Neutrophil (primary cell): ENCODE results near the gene ELMO1.

ENCODE experiments used
- H3K27ac ChIP-seq: fragments of 200-600 bp; sonication (generic); 2 replicates; pipeline ENCODE4 v1.5.1; 2016; ENCODE audit warnings: mild to moderate bottlenecking, moderate library complexity
- H3K27me3 ChIP-seq: fragments of 200-600 bp; sonication (generic); 2 replicates; pipeline ENCODE4 v1.6.0; 2016; ENCODE audit warnings: mild to moderate bottlenecking
- H3K36me3 ChIP-seq: fragments of 200-600 bp; sonication (generic); 2 replicates; pipeline ENCODE4 v1.5.1; 2017
- H3K4me1 ChIP-seq, 2 experiments: fragments of 200-600 bp in 1 of 2; sonication (generic) in 1 of 2; 1 replicate in 1 of 2; 2 replicates in 1 of 2; pipeline versions ENCODE4 v1.5.1 to v1.6.1; 2013 to 2016; ENCODE audit warnings: low read depth in 1 of 2, low read length in 1 of 2, mild to moderate bottlenecking in 1 of 2, moderate library complexity in 1 of 2; ENCODE audit not compliant: control insufficient read depth in 1 of 2, insufficient read depth in 1 of 2
- H3K4me3 ChIP-seq, 2 experiments: fragments of 200-600 bp in 1 of 2; sonication (generic) in 1 of 2; 1 replicate in 1 of 2; 2 replicates in 1 of 2; pipeline ENCODE4 v1.5.1; 2013 to 2016; ENCODE audit warnings: low read depth in 1 of 2, low read length in 1 of 2, mild to moderate bottlenecking in 1 of 2, moderate library complexity in 1 of 2
- H3K9me3 ChIP-seq: fragments of 200-600 bp; sonication (generic); 2 replicates; pipeline ENCODE4 v1.5.1; 2016
- TF ChIP-seq, protein P1 (sequence below): fragments of 200-600 bp; sonication (generic); IDR thresholded peaks from 2 replicates; pipeline ENCODE4 v1.5.1; 2016; ENCODE audit warnings: antibody characterized with exemption

ELMO1 gene

DNA sequence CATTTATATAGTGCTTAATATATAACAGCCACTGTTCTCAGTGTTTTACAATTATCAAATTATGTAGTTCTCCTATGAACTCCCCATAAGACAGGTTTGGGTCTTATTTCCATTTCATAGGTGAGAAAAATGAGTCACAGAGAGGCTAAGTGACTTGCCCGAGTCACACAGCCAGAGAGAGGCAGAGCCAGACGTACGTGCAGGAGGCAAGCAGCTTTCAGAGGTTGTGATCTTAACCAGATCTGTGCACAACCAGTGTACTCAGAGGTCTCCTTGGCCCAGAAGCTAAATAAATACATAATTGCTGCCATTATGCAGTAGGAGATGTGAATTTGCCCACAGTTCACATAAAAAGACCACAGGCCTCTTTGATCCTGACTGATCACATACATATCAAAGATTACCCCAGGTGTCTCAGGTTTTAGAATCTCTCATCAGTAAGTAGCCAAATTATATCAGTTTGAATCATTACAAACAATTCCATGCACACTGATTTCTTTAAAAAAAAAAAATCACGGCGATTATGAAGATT is 419.7 kb downstream of the ELMO1 start:
- H3K27me3 ChIP-seq, result no peaks in the 10 kb centered on the region

DNA sequence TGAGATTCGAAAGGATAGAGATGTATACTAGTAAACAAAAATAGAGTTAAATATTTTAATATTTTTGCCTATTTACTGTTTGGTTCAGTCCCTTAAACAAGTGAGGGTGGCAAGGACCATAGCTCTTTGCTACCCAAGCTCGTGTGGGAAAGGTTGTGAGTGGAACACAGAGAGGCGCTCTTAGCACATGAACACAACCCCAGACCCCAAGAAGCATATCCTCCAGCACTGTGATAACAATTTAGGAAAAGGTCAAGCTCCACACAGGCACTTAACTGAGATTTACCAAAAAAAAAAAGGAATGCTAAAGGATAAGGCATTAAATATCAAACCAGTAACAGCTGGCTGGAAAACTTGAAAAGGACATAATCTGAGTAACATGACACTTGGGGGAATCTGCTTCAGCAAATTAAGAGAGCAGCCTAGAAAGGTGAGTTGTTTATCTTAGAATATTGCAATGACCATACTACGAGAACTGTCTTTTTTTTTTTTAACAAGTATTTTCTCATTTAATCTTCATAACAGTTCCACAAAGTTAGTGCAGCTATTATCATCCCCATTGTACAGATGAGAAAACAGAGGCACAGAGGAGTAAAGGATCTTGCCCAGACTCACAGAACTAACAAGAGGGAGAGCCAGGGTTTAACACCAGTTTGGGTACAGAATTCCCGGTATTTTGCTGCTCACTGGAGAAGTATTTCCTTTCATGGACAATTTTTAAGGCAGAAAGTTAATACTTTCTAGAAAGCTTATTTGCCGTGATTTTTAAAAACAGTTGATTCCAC is 420.9 kb downstream of the ELMO1 start:
- Histone ChIP-seq H3K4me1 (no peaks in the 10 kb centered on the region), H3K4me3 (no peak overlapping the region), H3K27me3 (no peaks in the 10 kb centered on the region), H3K36me3 (peaks cover 12% of the 10 kb centered on the region), H3K9me3 (no peaks in the 10 kb centered on the region), H3K27ac (no peak overlapping the region)
- TF ChIP-seq, protein P1, sequence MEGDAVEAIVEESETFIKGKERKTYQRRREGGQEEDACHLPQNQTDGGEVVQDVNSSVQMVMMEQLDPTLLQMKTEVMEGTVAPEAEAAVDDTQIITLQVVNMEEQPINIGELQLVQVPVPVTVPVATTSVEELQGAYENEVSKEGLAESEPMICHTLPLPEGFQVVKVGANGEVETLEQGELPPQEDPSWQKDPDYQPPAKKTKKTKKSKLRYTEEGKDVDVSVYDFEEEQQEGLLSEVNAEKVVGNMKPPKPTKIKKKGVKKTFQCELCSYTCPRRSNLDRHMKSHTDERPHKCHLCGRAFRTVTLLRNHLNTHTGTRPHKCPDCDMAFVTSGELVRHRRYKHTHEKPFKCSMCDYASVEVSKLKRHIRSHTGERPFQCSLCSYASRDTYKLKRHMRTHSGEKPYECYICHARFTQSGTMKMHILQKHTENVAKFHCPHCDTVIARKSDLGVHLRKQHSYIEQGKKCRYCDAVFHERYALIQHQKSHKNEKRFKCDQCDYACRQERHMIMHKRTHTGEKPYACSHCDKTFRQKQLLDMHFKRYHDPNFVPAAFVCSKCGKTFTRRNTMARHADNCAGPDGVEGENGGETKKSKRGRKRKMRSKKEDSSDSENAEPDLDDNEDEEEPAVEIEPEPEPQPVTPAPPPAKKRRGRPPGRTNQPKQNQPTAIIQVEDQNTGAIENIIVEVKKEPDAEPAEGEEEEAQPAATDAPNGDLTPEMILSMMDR, result no peak

More for the DNA sequence above, 419.7 kb downstream of the ELMO1 start:
- no peaks in the 10 kb centered on the region for H3K4me1 ChIP-seq
- H3K36me3 ChIP-seq, result peaks cover 15% of the 10 kb centered on the region
- H3K4me3 ChIP-seq, result no peak overlapping the region
- TF ChIP-seq, protein P1, result no peak
- no peaks in the 10 kb centered on the region for H3K9me3 ChIP-seq
- H3K27ac ChIP-seq, result no peak overlapping the region

DNA sequence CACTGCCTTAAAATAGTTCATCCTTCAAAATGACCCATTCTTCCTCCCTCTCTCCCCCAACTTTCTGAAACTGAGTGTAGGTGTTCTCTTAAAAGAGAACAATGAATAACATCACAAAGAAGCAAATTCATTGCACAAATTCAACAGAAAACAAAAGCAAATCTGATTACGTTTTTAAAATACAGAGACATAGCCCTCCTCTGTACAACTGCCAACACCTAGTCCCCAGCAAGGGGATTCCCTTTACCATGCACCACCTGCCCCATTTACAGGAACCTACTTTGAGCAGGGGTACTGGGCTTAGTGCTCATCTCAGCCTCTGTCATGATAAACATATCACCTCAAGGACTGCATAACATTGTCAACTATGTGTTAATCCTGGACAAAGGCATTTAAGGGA is 421.6 kb downstream of the ELMO1 start:
- TF ChIP-seq, protein P1, result no peak
- no peaks in the 10 kb centered on the region for H3K9me3 ChIP-seq
- H3K4me1 ChIP-seq, result no peaks in the 10 kb centered on the region
- H3K27me3 ChIP-seq, result no peaks in the 10 kb centered on the region
- H3K36me3 ChIP-seq, result peaks cover 6% of the 10 kb centered on the region
- H3K4me3 ChIP-seq, result no peak overlapping the region
- no peak overlapping the region for H3K27ac ChIP-seq

DNA sequence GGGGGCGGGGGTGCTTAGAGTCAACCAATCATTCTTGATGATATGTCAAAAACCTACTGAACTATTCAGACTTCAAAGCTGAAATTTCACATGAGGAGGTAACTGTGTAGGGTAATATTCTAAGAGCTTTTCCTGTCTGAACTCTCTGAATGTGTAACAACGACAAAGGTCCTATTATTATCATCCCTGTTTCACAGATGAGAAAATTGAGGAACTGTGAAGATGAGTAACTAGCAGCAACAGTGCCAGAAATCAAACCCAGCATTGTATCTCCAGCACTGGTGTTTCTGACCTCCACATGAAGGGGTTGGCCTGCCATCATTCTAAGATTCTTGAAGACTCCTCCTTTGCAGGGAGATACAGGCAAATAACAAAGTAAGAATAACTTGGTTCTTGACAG is 429.7 kb downstream of the ELMO1 start:
- Histone ChIP-seq H3K36me3 (no peaks in the 10 kb centered on the region), H3K4me3 (no peak overlapping the region), H3K27ac (no peak overlapping the region), H3K4me1 (peaks cover 0 to 7% of the 10 kb centered on the region in 2 experiments), H3K27me3 (no peaks in the 10 kb centered on the region), H3K9me3 (no peaks in the 10 kb centered on the region)
- TF ChIP-seq, protein P1, result no peak

DNA sequence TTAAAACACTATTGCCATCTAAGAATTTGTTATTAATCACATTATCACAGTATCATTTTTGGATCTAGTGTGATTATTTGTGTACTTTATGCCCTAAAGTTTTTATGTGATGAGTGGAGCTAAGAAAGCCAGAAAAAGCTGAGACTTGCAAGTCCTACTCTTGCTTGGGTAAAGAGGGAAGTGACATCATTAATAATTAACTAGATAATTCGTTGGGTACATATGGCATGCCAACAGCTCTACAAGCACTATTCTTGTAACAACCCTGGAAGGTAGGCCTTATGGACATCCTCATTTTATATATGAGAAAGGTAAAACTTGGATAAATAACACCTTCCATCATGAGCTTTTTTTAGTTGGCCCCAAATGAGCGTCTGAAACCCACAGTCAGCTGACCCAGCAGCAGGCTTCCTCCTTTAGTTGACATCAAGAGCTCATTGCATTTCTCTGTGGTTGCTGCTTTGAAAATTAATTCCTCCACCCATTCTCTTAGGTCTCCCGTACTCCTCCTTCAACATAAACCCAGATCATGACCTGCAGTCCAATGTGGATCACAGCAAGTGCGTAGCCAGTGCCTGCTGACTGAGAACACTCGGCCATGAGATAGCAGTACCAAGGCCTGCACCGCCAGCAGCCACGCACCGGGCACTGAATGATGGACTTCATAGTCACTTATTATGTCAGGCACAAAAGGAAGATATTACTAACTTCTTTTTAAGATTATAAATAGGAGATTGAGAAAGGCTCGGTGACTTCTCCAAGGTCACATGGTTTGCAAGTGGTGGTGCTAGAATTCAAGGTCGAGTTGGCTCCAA is 432.4 kb downstream of the ELMO1 start:
- Histone ChIP-seq H3K27ac (peak overlapping the region; percentile 50), H3K4me1 (peaks cover 0 to 16% of the 10 kb centered on the region in 2 experiments), H3K27me3 (no peaks in the 10 kb centered on the region), H3K36me3 (peaks cover 20% of the 10 kb centered on the region), H3K4me3 (no peak overlapping the region), H3K9me3 (no peaks in the 10 kb centered on the region)
- TF ChIP-seq, protein P1, result no peak
